LNCAP (cell line): ENCODE results near the gene PTPRO.

Experiments used
- CTCF ChIP-seq: fragments of 450-650 bp; IDR thresholded peaks from 2 replicates; pipeline ENCODE4 v1.5.1; 2017; ENCODE audit warnings: mild to moderate bottlenecking

PTPRO gene

GRCh38 chr12:15293731-15294130 is 28.6 kb upstream of the PTPRO start:
- TF ChIP-seq CTCF, result no peak

- no peak for TF ChIP-seq CTCF
Measured at GRCh38 chr12:15299947-15300346, 22.4 kb upstream of the PTPRO start.

- TF ChIP-seq CTCF, result no peak
Measured at GRCh38 chr12:15304296-15304695, 18.0 kb upstream of the PTPRO start.

- no peak for TF ChIP-seq CTCF
Measured at GRCh38 chr12:15306605-15307004, 15.7 kb upstream of the PTPRO start.

GRCh38 chr12:15307079-15307478 is 15.2 kb upstream of the PTPRO start:
- TF ChIP-seq CTCF, result no peak

GRCh38 chr12:15318841-15319240 is 3.5 kb upstream of the PTPRO start:
- TF ChIP-seq CTCF, result no peak

- no peak for TF ChIP-seq CTCF
Measured at GRCh38 chr12:15320881-15321280, 1.4 kb upstream of the PTPRO start.

- no peak for TF ChIP-seq CTCF
Measured at GRCh38 chr12:15323480-15323879, 1.2 kb downstream of the PTPRO start.
